ENCODE measurements around the gene MRPL48. TPM values are rescaled to one million over a fixed set of nuclear protein-coding genes. Genes with fewer than 3 reads are reported as not detected.

MRPL48 gene
- 38.7 to 40.6 TPM (median 39.4 TPM) in 3 replicates for total RNA-seq (2021)
- percentile 60 among the genes with signal in this experiment for Bru-seq, nascent RNA
- long read RNA-seq, experiment 1, transcript MRPL48-201 (8 exons, 1,536 nt): major isoform, 43 of 50 reads
- long read RNA-seq, experiment 1, partial matches to known transcripts: 0 of 50 reads
- long read RNA-seq, experiment 1, other reads (novel, unspliced or antisense): 5 of 50 reads
- long read RNA-seq, experiment 2, transcript MRPL48-201 (8 exons, 1,536 nt): major isoform, 32 of 52 reads
- long read RNA-seq, experiment 2, partial matches to known transcripts: 4 of 52 reads
- long read RNA-seq, experiment 2, other reads (novel, unspliced or antisense): 13 of 52 reads
- long read RNA-seq, experiment 3, transcript MRPL48-201 (8 exons, 1,536 nt): major isoform, 129 of 150 reads
- long read RNA-seq, experiment 3, partial matches to known transcripts: 1 of 150 reads
- long read RNA-seq, experiment 3, other reads (novel, unspliced or antisense): 15 of 150 reads

DNA sequence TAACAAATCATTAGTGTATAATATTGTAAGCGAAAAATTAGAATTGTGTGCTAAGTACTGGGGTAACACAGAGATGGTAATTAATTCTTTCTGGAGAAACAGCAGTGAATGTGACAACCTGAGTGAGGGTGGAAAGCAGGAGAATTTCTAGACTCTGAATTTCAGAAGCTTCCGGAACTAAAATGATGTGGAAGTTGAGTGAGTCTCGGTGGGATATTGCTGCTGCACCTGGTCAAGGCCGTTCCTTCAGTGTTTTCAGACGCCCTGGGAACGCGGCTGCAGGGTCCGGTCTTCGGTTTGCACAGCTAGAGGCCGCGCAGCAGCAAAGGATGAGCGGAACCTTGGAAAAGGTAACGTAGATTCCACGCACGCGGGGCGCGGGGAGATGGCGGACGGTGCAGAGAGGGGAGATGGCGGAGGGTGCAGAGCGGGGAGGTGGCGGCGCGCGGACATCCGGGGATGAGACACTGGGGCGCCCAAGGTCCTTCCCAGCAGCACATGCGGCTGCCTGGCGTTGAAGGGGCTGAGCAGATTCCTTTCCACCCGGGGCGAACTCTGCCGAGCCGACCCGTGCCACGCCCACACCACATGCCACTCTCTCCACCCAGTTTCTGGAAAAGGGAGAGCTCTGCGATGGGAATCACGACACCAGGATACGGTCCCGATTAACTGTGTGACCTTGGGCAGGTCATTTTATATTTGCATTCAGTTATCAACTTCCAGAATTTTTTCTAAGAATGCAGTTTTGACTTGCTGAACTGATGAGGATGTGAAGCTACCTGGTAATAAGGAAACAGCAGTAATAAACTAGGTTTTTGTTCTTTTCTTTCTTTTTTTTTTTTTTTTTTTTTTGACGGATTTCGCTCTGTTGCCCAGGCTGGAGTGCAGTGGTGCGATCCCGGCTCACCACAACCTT lies at the start of gene MRPL48:
Gene MRPL48, plus strand, starts transcription at position 232 of the 916 bp plus-strand sequence. Its CDS starts 98 bp downstream, at position 330.
- Mint-ChIP-seq H3K27me3 (ENCODE audit: low read depth) (no peaks in the 10 kb centered on the region), H3K27ac (peak within 1 kb of the TSS; percentile 99), H3K4me1 (peaks cover 17% of the 10 kb centered on the region), H3K36me3 (no peaks in the 10 kb centered on the region), H3K4me3 (peak within 1 kb of the TSS; percentile 95), H3K9me3 (no peaks in the 10 kb centered on the region)
- ChIA-PET CTCF (interaction anchor here (0.6 to 1.1 kb wide), 3 partner anchors 8 to 551 kb away, joined by 3 to 4 read pairs (median 3); no protein-coding TSS in a partner anchor), POLR2A (interaction anchor here (0.6 to 2.3 kb wide), 6 partner anchors 9 to 571 kb away, joined by 3 to 21 read pairs (median 4); partner anchors contain the start of gene RAB6A)
- ATAC-seq (peak; percentile 95), DNase-seq (ENCODE audit: low spot score) (peak; percentile 84)
- TF ChIP-seq TP53 (CRISPR knock-in tag; IDR thresholded peaks at IDR 0.05) (no peak), FOXK1 (CRISPR knock-in tag; IDR thresholded peaks at IDR 0.05) (peak; percentile 74), HMGA2 (CRISPR knock-in tag; IDR thresholded peaks at IDR 0.05) (peak; percentile 41; the same call in 1 of the 2 replicates), ZNF317 (CRISPR knock-in tag; IDR thresholded peaks at IDR 0.05; ENCODE audit: borderline replicate concordance, low read depth) (no peak), NR3C1 (CRISPR knock-in tag; conservative IDR thresholded peaks at IDR 0.05; ENCODE audit: low read depth) (no peak), NFATC4 (CRISPR knock-in tag; IDR thresholded peaks at IDR 0.05) (no peak), OVOL2 (CRISPR knock-in tag; IDR thresholded peaks at IDR 0.05; ENCODE audit: borderline replicate concordance) (no peak), MYBL2 (CRISPR knock-in tag; IDR thresholded peaks at IDR 0.05) (no peak; the same call in 1 of the 2 replicates), ZNF219 (CRISPR knock-in tag; IDR thresholded peaks at IDR 0.05; ENCODE audit: borderline replicate concordance) (no peak), TEAD4 (CRISPR knock-in tag; IDR thresholded peaks at IDR 0.05) (no peak), ATF1 (CRISPR knock-in tag; IDR thresholded peaks at IDR 0.05) (no peak), JUN (CRISPR knock-in tag; IDR thresholded peaks at IDR 0.05) (no peak), ESRRA (CRISPR knock-in tag; IDR thresholded peaks at IDR 0.05; ENCODE audit: borderline replicate concordance) (peak; percentile 89; the same call in 1 of the 2 replicates), SMAD3 (CRISPR knock-in tag; IDR thresholded peaks at IDR 0.05; ENCODE audit: borderline replicate concordance) (no peak), GABPB1 (CRISPR knock-in tag; IDR thresholded peaks at IDR 0.05) (peak; percentile 91), ELF4 (CRISPR knock-in tag; IDR thresholded peaks at IDR 0.05; ENCODE audit: low read depth) (no peak), PRRX2 (CRISPR knock-in tag; IDR thresholded peaks at IDR 0.05) (no peak)
- TF ChIP-seq, protein P1, sequence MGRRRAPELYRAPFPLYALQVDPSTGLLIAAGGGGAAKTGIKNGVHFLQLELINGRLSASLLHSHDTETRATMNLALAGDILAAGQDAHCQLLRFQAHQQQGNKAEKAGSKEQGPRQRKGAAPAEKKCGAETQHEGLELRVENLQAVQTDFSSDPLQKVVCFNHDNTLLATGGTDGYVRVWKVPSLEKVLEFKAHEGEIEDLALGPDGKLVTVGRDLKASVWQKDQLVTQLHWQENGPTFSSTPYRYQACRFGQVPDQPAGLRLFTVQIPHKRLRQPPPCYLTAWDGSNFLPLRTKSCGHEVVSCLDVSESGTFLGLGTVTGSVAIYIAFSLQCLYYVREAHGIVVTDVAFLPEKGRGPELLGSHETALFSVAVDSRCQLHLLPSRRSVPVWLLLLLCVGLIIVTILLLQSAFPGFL (CRISPR knock-in tag; IDR thresholded peaks at IDR 0.05; ENCODE audit: borderline replicate concordance): no peak
- TF ChIP-seq, protein P2, sequence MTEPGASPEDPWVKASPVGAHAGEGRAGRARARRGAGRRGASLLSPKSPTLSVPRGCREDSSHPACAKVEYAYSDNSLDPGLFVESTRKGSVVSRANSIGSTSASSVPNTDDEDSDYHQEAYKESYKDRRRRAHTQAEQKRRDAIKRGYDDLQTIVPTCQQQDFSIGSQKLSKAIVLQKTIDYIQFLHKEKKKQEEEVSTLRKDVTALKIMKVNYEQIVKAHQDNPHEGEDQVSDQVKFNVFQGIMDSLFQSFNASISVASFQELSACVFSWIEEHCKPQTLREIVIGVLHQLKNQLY (CRISPR knock-in tag; IDR thresholded peaks at IDR 0.05): no peak
- TF ChIP-seq, protein P3, sequence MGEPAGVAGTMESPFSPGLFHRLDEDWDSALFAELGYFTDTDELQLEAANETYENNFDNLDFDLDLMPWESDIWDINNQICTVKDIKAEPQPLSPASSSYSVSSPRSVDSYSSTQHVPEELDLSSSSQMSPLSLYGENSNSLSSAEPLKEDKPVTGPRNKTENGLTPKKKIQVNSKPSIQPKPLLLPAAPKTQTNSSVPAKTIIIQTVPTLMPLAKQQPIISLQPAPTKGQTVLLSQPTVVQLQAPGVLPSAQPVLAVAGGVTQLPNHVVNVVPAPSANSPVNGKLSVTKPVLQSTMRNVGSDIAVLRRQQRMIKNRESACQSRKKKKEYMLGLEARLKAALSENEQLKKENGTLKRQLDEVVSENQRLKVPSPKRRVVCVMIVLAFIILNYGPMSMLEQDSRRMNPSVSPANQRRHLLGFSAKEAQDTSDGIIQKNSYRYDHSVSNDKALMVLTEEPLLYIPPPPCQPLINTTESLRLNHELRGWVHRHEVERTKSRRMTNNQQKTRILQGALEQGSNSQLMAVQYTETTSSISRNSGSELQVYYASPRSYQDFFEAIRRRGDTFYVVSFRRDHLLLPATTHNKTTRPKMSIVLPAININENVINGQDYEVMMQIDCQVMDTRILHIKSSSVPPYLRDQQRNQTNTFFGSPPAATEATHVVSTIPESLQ (CRISPR knock-in tag; IDR thresholded peaks at IDR 0.05): no peak
- TF ChIP-seq, protein P4, sequence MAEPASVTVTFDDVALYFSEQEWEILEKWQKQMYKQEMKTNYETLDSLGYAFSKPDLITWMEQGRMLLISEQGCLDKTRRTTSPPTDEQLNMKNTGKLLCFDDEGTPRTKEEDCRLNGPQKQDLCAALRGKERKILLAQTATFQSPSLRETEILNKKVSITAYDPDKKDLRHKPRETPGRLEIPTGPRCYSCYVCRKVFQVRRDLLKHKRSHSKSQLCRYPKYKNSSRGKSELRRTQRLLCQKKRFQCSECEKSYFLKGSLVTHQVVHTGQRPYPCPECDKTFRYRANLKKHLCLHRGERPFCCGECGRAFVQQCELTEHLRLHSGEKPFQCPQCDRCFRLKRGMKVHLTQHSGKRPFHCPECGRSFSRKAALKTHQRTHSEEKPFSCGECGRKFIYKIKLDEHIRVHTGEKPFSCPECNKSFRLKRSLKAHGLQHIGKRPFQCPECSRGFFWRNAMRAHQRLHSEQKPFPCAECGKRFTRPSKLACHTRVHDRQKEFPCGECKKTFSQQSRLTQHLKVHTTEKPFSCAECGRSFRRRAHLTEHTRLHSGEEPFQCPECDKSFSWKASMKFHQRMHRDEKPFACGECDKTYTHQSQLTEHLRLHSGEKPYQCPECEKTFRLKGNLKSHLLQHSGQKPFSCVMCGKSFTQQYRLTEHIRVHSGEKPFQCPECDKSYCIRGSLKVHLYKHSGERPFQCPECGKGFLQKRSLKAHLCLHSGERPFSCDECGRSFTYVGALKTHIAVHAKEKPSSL (CRISPR knock-in tag; conservative IDR thresholded peaks at IDR 0.05): no peak
- TF ChIP-seq, protein P5, sequence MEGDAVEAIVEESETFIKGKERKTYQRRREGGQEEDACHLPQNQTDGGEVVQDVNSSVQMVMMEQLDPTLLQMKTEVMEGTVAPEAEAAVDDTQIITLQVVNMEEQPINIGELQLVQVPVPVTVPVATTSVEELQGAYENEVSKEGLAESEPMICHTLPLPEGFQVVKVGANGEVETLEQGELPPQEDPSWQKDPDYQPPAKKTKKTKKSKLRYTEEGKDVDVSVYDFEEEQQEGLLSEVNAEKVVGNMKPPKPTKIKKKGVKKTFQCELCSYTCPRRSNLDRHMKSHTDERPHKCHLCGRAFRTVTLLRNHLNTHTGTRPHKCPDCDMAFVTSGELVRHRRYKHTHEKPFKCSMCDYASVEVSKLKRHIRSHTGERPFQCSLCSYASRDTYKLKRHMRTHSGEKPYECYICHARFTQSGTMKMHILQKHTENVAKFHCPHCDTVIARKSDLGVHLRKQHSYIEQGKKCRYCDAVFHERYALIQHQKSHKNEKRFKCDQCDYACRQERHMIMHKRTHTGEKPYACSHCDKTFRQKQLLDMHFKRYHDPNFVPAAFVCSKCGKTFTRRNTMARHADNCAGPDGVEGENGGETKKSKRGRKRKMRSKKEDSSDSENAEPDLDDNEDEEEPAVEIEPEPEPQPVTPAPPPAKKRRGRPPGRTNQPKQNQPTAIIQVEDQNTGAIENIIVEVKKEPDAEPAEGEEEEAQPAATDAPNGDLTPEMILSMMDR (IDR thresholded peaks at IDR 0.05): no peak
- TF ChIP-seq, protein P6, sequence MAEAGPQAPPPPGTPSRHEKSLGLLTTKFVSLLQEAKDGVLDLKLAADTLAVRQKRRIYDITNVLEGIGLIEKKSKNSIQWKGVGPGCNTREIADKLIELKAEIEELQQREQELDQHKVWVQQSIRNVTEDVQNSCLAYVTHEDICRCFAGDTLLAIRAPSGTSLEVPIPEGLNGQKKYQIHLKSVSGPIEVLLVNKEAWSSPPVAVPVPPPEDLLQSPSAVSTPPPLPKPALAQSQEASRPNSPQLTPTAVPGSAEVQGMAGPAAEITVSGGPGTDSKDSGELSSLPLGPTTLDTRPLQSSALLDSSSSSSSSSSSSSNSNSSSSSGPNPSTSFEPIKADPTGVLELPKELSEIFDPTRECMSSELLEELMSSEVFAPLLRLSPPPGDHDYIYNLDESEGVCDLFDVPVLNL (CRISPR knock-in tag; IDR thresholded peaks at IDR 0.05; ENCODE audit: borderline replicate concordance, low read depth): no peak
- TF ChIP-seq, protein P7, sequence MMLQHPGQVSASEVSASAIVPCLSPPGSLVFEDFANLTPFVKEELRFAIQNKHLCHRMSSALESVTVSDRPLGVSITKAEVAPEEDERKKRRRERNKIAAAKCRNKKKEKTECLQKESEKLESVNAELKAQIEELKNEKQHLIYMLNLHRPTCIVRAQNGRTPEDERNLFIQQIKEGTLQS (CRISPR knock-in tag; conservative IDR thresholded peaks at IDR 0.05): no peak
